Spleen (tissue), 7 donors: ENCODE results near the gene FUT3.

Experiments
- CTCF ChIP-seq, 11 experiments: fragments of 200-600 bp in 7 of 11; fragments of 450-650 bp in 4 of 11; sonication (generic) in 4 of 11; IDR thresholded peaks in 8 of 11; conservative IDR thresholded peaks in 3 of 11; 1 replicate in 7 of 11; 2 replicates in 4 of 11; pipeline versions ENCODE4 v1.4.0 to v1.8.0; 2016 to 2021; ENCODE audit warnings: antibody characterized with exemption in 11 of 11, inconsistent platforms in 4 of 11, mild to moderate bottlenecking in 1 of 11
- POLR2A ChIP-seq, 3 donors: fragments of 450-650 bp; IDR thresholded peaks; one replicate each; pipeline ENCODE4 v1.5.1; 2017; ENCODE audit warnings: antibody characterized with exemption in 3 of 3, mild to moderate bottlenecking in 1 of 3
- POLR2AphosphoS5 ChIP-seq, 3 donors: sonication (generic); formaldehyde crosslinking; IDR thresholded peaks; one replicate each; pipeline ENCODE4 v1.5.1; 2017; ENCODE audit warnings: antibody characterized with exemption in 3 of 3
- donor health status: DM: no; HTN: no; CAD: no; lungs with moderate emphysema.
- donor health status: DM: no; HTN: no; CAD: no.
- donor health status: DM: no; HTN: no; CAD: no.

- TF ChIP-seq POLR2A (IDR thresholded peaks at IDR 0.05), result no peak
- no peak for TF ChIP-seq CTCF (IDR thresholded peaks at IDR 0.05 in 8 of 11, conservative IDR thresholded peaks at IDR 0.05 in 3 of 11)
- no peak for TF ChIP-seq POLR2AphosphoS5 (IDR thresholded peaks at IDR 0.05)
Measured at GRCh38 chr19:5895890-5896289, 44.6 kb upstream of the FUT3 start.
